A549 (cell line): ENCODE results near the gene CFAP126.

Source experiments
- POLR2A ChIP-seq: IDR thresholded peaks from 2 replicates; pipeline ENCODE4 v1.6.1; 2012; ENCODE audit warnings: mild to moderate bottlenecking, low read length
- SMC3 ChIP-seq: fragments of >200 bp; sonication (Bioruptor Twin); formaldehyde crosslinking; IDR thresholded peaks from 3 replicates; pipeline ENCODE4 v1.6.1; 2018; ENCODE audit warnings: inconsistent platforms
- TF ChIP-seq, protein P1 (sequence below): fragments of >200 bp; sonication (Bioruptor Twin); formaldehyde crosslinking; IDR thresholded peaks from 3 replicates; pipeline ENCODE4 v1.5.1; 2016

DNA sequence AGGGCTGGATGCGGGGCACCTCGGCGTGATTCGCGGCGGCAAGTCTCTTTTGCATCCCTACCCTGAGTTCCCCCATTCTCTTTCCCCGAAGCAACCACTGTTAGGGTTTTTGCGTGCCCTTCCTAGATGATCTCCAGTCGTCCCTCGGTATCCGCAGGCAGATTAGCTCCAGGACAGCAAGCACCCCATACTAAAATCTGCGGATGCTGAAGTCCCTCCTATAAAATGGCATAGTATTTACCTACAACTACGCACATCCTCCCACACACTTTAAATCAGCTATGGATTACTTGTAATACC is 22.8 kb upstream of the CFAP126 start:
- no peak for TF ChIP-seq POLR2A
- TF ChIP-seq, protein P1, sequence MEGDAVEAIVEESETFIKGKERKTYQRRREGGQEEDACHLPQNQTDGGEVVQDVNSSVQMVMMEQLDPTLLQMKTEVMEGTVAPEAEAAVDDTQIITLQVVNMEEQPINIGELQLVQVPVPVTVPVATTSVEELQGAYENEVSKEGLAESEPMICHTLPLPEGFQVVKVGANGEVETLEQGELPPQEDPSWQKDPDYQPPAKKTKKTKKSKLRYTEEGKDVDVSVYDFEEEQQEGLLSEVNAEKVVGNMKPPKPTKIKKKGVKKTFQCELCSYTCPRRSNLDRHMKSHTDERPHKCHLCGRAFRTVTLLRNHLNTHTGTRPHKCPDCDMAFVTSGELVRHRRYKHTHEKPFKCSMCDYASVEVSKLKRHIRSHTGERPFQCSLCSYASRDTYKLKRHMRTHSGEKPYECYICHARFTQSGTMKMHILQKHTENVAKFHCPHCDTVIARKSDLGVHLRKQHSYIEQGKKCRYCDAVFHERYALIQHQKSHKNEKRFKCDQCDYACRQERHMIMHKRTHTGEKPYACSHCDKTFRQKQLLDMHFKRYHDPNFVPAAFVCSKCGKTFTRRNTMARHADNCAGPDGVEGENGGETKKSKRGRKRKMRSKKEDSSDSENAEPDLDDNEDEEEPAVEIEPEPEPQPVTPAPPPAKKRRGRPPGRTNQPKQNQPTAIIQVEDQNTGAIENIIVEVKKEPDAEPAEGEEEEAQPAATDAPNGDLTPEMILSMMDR: no peak
- no peak for TF ChIP-seq SMC3
